Measurements from ENCODE around the gene SPARC. TPM values are rescaled to one million over a fixed set of nuclear protein-coding genes. Genes with fewer than 3 reads are reported as not detected.
A peak's percentile ranks its signal among the peaks of the same experiment; 100 is the strongest.

The SPARC gene
- total and polyA plus RNA-seq, 10 donors, result 76.5 to 963 (median 440) TPM

DNA sequence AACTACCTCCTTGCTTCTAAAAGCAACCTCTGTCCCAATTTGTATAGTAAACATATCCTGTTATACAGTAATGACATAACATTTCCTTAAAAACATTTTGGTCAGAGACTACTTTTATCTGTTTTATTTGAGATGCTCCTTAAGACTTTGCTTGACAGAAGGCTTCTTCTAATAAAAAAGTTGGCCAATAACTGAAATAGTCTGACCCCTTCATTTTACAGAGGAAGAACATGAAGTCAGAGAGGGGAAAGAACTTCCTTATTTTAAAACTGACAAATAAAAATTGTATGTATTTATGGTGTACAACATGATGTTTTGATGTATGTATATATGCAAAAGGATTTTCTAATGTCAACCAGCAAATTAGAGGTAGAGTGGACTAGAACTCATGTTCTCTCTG lies 35.8 kb upstream of the SPARC start:
- no peak for TF ChIP-seq POLR2AphosphoS5 (IDR thresholded peaks at IDR 0.05)
- no peak for TF ChIP-seq CTCF (IDR thresholded peaks at IDR 0.05 in 8 of 11, conservative IDR thresholded peaks at IDR 0.05 in 3 of 11)
- TF ChIP-seq POLR2A (IDR thresholded peaks at IDR 0.05), result no peak
- peaks cover 0 to 49% (median 36%) of the 10 kb centered on the region in 6 donors for H3K4me1 ChIP-seq
- no peak for DNase-seq
- H3K4me3 ChIP-seq, result no peak overlapping the region
- no peaks in the 10 kb centered on the region for H3K9me3 ChIP-seq
- H3K27ac ChIP-seq, result peak overlapping the region in 3 of 8 donors; percentile 39 to 58 (median 43)
- intact Hi-C loops (cut with DNase I; ENCODE audit: low total_unique reads), result no loop called here
- no peaks in the 10 kb centered on the region for H3K27me3 ChIP-seq (replicated peaks in 1 of 7)
- no peaks in the 10 kb centered on the region for H3K36me3 ChIP-seq

GRCh38 chr5:151721812-151722391 lies 35.2 kb upstream of the SPARC start:
- Histone ChIP-seq H3K27me3 (replicated peaks in 1 of 7) (no peaks in the 10 kb centered on the region), H3K4me1 (peaks cover 0 to 49% (median 36%) of the 10 kb centered on the region in 6 donors), H3K4me3 (no peak overlapping the region), H3K27ac (peak overlapping the region in 3 of 8 donors; percentile 39 to 58 (median 43)), H3K9me3 (no peaks in the 10 kb centered on the region), H3K36me3 (no peaks in the 10 kb centered on the region)
- intact Hi-C loops (cut with DNase I; ENCODE audit: low total_unique reads), result no loop called here
- no peak for TF ChIP-seq POLR2AphosphoS5 (IDR thresholded peaks at IDR 0.05)
- DNase-seq, result no peak

- no peaks in the 10 kb centered on the region for H3K27me3 ChIP-seq (replicated peaks in 1 of 7)
- intact Hi-C loops (cut with DNase I; ENCODE audit: low total_unique reads), result no loop called here
- no peaks in the 10 kb centered on the region for H3K36me3 ChIP-seq
- WGBS, 5 donors, result 60 to 71% (median 69%) methylated on average over 3 of the region's 3 CpGs
- peaks cover 0 to 49% (median 36%) of the 10 kb centered on the region in 6 donors for H3K4me1 ChIP-seq
- TF ChIP-seq CTCF (IDR thresholded peaks at IDR 0.05 in 8 of 11, conservative IDR thresholded peaks at IDR 0.05 in 3 of 11) (no peak), POLR2A (IDR thresholded peaks at IDR 0.05) (no peak), POLR2AphosphoS5 (IDR thresholded peaks at IDR 0.05) (no peak)
- DNase-seq, result no peak
- H3K4me3 ChIP-seq, result no peak overlapping the region
- H3K9me3 ChIP-seq, result no peaks in the 10 kb centered on the region
- peak overlapping the region in 4 of 8 donors; percentile 23 to 58 (median 41) for H3K27ac ChIP-seq
These were observed 34.5 kb upstream of the SPARC start for GRCh38 chr5:151721087-151721646.

DNA sequence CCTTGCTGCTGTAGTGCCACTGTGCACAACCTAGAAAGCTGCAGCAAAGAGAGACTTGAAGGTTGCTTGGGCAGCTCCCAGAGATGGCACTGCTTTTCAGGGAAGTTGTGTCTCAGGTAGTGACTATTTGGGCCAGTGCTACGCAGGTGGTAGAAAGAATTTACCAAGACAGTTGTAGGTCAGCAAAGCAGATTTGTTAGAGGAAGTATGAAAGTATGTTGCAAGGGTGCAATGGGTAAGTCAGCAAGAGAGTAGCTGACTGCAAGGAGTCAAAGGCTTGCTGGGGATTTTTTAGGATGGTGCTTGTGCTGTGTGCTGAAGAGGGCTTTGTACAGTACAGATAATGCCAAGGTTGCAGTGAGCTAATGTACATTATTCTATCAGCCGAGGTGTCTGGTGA lies 33.5 kb upstream of the SPARC start:
- TF ChIP-seq CTCF (IDR thresholded peaks at IDR 0.05 in 8 of 11, conservative IDR thresholded peaks at IDR 0.05 in 3 of 11) (no peak), POLR2AphosphoS5 (IDR thresholded peaks at IDR 0.05) (no peak), POLR2A (IDR thresholded peaks at IDR 0.05) (no peak)
- Histone ChIP-seq H3K27ac (peak overlapping the region in 4 of 8 donors; percentile 1 to 39 (median 22)), H3K27me3 (replicated peaks in 1 of 7) (no peaks in the 10 kb centered on the region), H3K36me3 (no peaks in the 10 kb centered on the region), H3K4me1 (peaks cover 0 to 49% (median 36%) of the 10 kb centered on the region in 6 donors), H3K9me3 (no peaks in the 10 kb centered on the region), H3K4me3 (no peak overlapping the region)
- intact Hi-C loops (cut with DNase I; ENCODE audit: low total_unique reads), result no loop called here
- WGBS, 5 donors, result 60 to 77% (median 70%) methylated on average over 2 of the region's 2 CpGs
- no peak for DNase-seq

Measured in spleen (tissue), 11 donors.